ENCODE measurements around the gene DNAJC22. TPM values are rescaled to one million over a fixed set of nuclear protein-coding genes. Genes with fewer than 3 reads are reported as not detected.

Gene DNAJC22
- total RNA-seq, 1 experiment from 2014 or later, result 0.24 TPM

GRCh38 chr12:49366652-49367380, 20.1 kb downstream of the DNAJC22 start:
- peak; percentile 92 for DNase-seq (ENCODE audit: low spot score)
- peak overlapping the region; percentile 89 for H3K4me3 Mint-ChIP-seq
- peaks cover 30% of the 10 kb centered on the region for H3K4me1 Mint-ChIP-seq
- peak overlapping the region; percentile 97 for H3K27ac Mint-ChIP-seq
- POLR2A ChIA-PET, result interaction anchor here (0.5 to 1.9 kb wide), 22 partner anchors 9 to 236 kb away, joined by 3 to 8 read pairs (median 4); partner anchors contain the start of genes C1QL4, DNAJC22, TROAP and TUBA1B
- peaks cover 12% of the 10 kb centered on the region for H3K27me3 Mint-ChIP-seq (ENCODE audit: low read depth)
- peak; percentile 89 for ATAC-seq
- no peaks in the 10 kb centered on the region for H3K9me3 Mint-ChIP-seq
- H3K36me3 Mint-ChIP-seq, result no peaks in the 10 kb centered on the region
- CTCF ChIA-PET, result interaction anchor here (0.6 to 2.6 kb wide), 32 partner anchors 8 to 379 kb away, joined by 3 to 69 read pairs (median 5); partner anchors contain the start of genes C1QL4, DNAJC22, KCNH3 and PRPF40B
- TF ChIP-seq PREB (CRISPR knock-in tag; IDR thresholded peaks at IDR 0.05; ENCODE audit: borderline replicate concordance) (no peak), TEAD4 (CRISPR knock-in tag; IDR thresholded peaks at IDR 0.05) (0 out of 2 replicates have a peak, but pooled peaks have one; percentile 42), HMGA2 (CRISPR knock-in tag; IDR thresholded peaks at IDR 0.05) (no peak), ZNF512 (CRISPR knock-in tag; IDR thresholded peaks at IDR 0.05; ENCODE audit: borderline replicate concordance) (no peak), RELA (CRISPR knock-in tag; IDR thresholded peaks at IDR 0.05; ENCODE audit: borderline replicate concordance) (no peak), E2F4 (CRISPR knock-in tag; IDR thresholded peaks at IDR 0.05; ENCODE audit: borderline replicate concordance, low read depth) (0 out of 2 replicates have a peak, but pooled peaks have one; percentile 60), SMAD4 (CRISPR knock-in tag; IDR thresholded peaks at IDR 0.05) (no peak), PRRX2 (CRISPR knock-in tag; IDR thresholded peaks at IDR 0.05) (no peak), TEAD1 (CRISPR knock-in tag; IDR thresholded peaks at IDR 0.05) (peak; percentile 79), SP1 (CRISPR knock-in tag; conservative IDR thresholded peaks at IDR 0.05) (peak; percentile 73), ZNF423 (CRISPR knock-in tag; IDR thresholded peaks at IDR 0.05) (no peak), ARID4B (CRISPR knock-in tag; IDR thresholded peaks at IDR 0.05; ENCODE audit: borderline replicate concordance) (peak; percentile 63), ZNF121 (CRISPR knock-in tag; IDR thresholded peaks at IDR 0.05) (no peak), JAZF1 (CRISPR knock-in tag; IDR thresholded peaks at IDR 0.05) (no peak), AFF4 (CRISPR knock-in tag; IDR thresholded peaks at IDR 0.05; ENCODE audit: borderline replicate concordance) (no peak; the same call in 1 of the 2 replicates), CTCF (IDR thresholded peaks at IDR 0.05) (no peak), HMGXB4 (CRISPR knock-in tag; IDR thresholded peaks at IDR 0.05) (peak; percentile 91; the same call in 1 of the 2 replicates), NR3C1 (CRISPR knock-in tag; conservative IDR thresholded peaks at IDR 0.05; ENCODE audit: low read depth) (no peak), OVOL2 (CRISPR knock-in tag; IDR thresholded peaks at IDR 0.05; ENCODE audit: borderline replicate concordance) (no peak), ZNF138 (CRISPR knock-in tag; conservative IDR thresholded peaks at IDR 0.05) (no peak)

Data from WTC11 (cell line).